ENCODE measurements around the gene CAPZB. TPM values are rescaled to one million over a fixed set of nuclear protein-coding genes. Genes with fewer than 3 reads are reported as not detected.

Gene CAPZB
- total RNA-seq, 1 donor from 2014 or later = 217 TPM

GRCh38 chr1:19475296-19475695, 10.0 kb downstream of the CAPZB start:
- no peak overlapping the region for H3K27ac ChIP-seq (replicated peaks)
- H3K36me3 ChIP-seq = peaks cover 10% of the 10 kb centered on the region
- H3K27me3 ChIP-seq (ENCODE audit: low read depth) = no peaks in the 10 kb centered on the region
- TF ChIP-seq, protein P1, sequence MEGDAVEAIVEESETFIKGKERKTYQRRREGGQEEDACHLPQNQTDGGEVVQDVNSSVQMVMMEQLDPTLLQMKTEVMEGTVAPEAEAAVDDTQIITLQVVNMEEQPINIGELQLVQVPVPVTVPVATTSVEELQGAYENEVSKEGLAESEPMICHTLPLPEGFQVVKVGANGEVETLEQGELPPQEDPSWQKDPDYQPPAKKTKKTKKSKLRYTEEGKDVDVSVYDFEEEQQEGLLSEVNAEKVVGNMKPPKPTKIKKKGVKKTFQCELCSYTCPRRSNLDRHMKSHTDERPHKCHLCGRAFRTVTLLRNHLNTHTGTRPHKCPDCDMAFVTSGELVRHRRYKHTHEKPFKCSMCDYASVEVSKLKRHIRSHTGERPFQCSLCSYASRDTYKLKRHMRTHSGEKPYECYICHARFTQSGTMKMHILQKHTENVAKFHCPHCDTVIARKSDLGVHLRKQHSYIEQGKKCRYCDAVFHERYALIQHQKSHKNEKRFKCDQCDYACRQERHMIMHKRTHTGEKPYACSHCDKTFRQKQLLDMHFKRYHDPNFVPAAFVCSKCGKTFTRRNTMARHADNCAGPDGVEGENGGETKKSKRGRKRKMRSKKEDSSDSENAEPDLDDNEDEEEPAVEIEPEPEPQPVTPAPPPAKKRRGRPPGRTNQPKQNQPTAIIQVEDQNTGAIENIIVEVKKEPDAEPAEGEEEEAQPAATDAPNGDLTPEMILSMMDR (IDR thresholded peaks at IDR 0.05; ENCODE audit: borderline replicate concordance) = no peak
- DNase-seq = no peak
- peaks cover 98% of the 10 kb centered on the region for H3K4me1 ChIP-seq
- H3K4me3 ChIP-seq = no peak overlapping the region
- intact Hi-C loops (cut with micrococcal nuclease) = no loop called here
- no peaks in the 10 kb centered on the region for H3K9me3 ChIP-seq (replicated peaks)

- DNase-seq = no peak
- TF ChIP-seq, protein P1 (IDR thresholded peaks at IDR 0.05; ENCODE audit: borderline replicate concordance) = no peak
- no peaks in the 10 kb centered on the region for H3K27me3 ChIP-seq (ENCODE audit: low read depth)
- no peaks in the 10 kb centered on the region for H3K9me3 ChIP-seq (replicated peaks)
- H3K27ac ChIP-seq (replicated peaks) = no peak overlapping the region
- peaks cover 98% of the 10 kb centered on the region for H3K4me1 ChIP-seq
- H3K36me3 ChIP-seq = peaks cover 10% of the 10 kb centered on the region
- no peak overlapping the region for H3K4me3 ChIP-seq
- intact Hi-C loops (cut with micrococcal nuclease) = no loop called here
Observed at GRCh38 chr1:19472174-19472573, 13.2 kb downstream of the CAPZB start.

DNA sequence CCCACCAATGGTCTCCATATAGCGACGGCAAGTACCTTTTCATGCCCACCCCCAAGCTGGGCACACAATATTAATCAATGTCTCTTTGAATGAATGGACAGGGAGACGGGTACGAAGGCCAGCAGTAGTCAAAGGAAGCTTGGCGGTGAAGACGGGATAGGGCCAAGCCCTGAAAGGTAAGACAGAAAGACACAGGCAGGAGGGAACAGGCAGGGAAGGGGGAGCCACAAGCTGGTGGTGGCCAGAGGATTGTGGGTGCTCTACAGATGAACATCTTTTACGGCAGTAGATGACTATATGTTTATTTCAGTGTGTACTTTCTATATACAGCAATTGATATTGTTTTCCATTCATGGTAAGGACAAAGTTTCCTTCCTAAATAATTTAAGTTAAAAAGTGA, 16.3 kb downstream of the CAPZB start:
- Histone ChIP-seq H3K4me3 (peak overlapping the region; percentile 17), H3K4me1 (peaks cover 94% of the 10 kb centered on the region)
- TF ChIP-seq, protein P1 (IDR thresholded peaks at IDR 0.05; ENCODE audit: borderline replicate concordance) = no peak

DNA sequence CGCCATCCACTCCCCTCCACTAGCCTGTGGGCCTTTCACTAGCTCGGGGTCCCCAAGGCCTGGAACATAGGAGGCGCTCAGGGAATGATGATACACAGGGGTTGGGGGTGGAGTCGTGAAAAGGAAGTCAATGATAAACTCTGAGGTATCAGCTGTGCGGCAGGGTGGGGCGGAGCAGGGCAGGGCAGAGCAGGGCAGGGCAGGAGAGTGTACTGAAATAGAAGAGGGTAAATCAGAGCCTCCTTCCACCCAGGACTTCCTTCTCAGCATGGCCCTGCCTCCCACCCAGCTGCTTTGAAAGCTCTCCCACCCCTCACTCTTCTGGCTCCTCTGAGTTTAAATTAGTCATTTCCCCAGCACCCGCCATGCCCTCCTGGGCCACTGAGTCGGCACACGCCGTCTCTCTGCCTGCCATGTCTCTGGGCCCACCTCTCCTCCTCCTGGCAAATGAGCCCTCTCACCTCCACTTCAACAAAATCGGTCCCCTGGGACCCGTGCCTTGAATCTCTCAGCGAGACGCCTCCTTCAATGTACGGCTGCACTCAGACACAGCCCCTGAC, 16.9 kb downstream of the CAPZB start:
- Histone ChIP-seq H3K4me3 (peak overlapping the region; percentile 17), H3K27me3 (ENCODE audit: low read depth) (no peaks in the 10 kb centered on the region), H3K4me1 (peaks cover 94% of the 10 kb centered on the region), H3K9me3 (replicated peaks) (no peaks in the 10 kb centered on the region), H3K27ac (replicated peaks) (peak overlapping the region; percentile 71), H3K36me3 (peaks cover 7% of the 10 kb centered on the region)
- TF ChIP-seq, protein P1 (IDR thresholded peaks at IDR 0.05; ENCODE audit: borderline replicate concordance) = no peak
- intact Hi-C loops (cut with micrococcal nuclease) = loop anchor here (10.0 kb wide), 1 partner anchor 74 kb away; no protein-coding TSS in a partner anchor
- no peak for DNase-seq

More for the DNA sequence above, 16.3 kb downstream of the CAPZB start:
- intact Hi-C loops (cut with micrococcal nuclease) = loop anchor here (10.0 kb wide), 1 partner anchor 74 kb away; no protein-coding TSS in a partner anchor
- DNase-seq = no peak
- H3K27ac ChIP-seq (replicated peaks) = peak overlapping the region; percentile 71
- H3K27me3 ChIP-seq (ENCODE audit: low read depth) = no peaks in the 10 kb centered on the region
- H3K36me3 ChIP-seq = peaks cover 10% of the 10 kb centered on the region
- H3K9me3 ChIP-seq (replicated peaks) = no peaks in the 10 kb centered on the region

DNA sequence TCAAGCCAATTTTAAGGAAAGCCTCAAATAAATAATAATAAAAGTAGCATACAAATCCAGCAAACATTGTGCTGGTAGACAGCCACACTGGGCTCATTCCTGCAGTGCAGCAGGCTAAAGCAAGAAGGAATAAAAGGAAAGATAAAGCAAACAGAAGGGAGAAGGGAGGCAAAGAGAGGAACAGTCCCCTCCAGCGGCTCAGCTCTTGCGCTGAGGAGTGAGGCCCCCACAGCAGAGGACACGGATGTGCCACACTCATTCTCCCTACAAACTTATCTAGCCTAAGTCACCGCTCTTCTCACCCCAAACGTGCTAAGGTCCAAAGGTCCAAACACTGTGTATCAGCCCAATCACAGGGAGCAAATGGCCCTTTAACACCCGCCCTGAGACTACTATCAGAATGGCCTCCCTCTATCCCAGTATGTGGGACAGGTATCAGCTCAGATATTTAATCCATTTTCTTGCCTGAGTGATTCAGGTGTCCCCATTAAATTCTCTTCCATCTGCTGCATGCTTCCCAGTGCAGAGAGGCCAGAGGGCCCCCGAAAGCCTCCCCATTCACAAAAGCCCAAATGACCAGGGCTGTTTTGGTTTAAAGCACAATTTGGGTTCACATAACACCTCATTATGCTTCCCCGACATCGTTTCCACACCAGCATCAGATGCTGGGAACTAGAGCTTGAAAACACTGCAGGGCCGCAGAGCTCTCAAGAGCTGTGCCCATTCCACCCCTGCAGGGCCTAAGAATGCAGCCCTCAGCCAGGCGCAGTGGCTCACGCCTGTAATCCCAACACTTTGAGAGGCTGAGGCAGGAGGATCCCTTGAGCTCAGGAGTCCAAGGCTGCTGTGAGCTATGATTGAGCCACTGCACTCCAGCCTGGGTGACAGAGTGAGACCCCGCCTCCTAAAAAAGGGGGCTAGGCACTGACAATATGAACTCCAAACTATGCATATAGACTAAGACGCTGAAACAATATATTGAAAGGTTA, 17.8 kb downstream of the CAPZB start:
- no peak for DNase-seq
- no peak overlapping the region for H3K4me3 ChIP-seq
- H3K27ac ChIP-seq (replicated peaks) = peak overlapping the region; percentile 71
- no peaks in the 10 kb centered on the region for H3K9me3 ChIP-seq (replicated peaks)
- H3K27me3 ChIP-seq (ENCODE audit: low read depth) = no peaks in the 10 kb centered on the region
- intact Hi-C loops (cut with micrococcal nuclease) = loop anchor here (10.0 kb wide), 1 partner anchor 73 kb away; no protein-coding TSS in a partner anchor
- H3K4me1 ChIP-seq = peaks cover 95% of the 10 kb centered on the region
- TF ChIP-seq, protein P1 (IDR thresholded peaks at IDR 0.05; ENCODE audit: borderline replicate concordance) = no peak
- H3K36me3 ChIP-seq = no peaks in the 10 kb centered on the region
